Kidney (tissue), 14 donors: Measurements from ENCODE around the gene GPX2. TPM values are rescaled to one million over a fixed set of nuclear protein-coding genes. Genes with fewer than 3 reads are reported as not detected.

Experiments used
- DNase-seq, 5 donors: peaks; one replicate each; pipeline ENCODE4 v3.0.0-alpha.2; 2013 to 2020
- FAIRE-seq: peaks from 2 replicates; lab custom pipeline; 2012; peaks lifted over from hg19 to GRCh38; lab: Jason Lieb, UNC
- H3K27ac ChIP-seq, 2 donors: one replicate each; pipeline ENCODE4 v1.7.0; 2013; ENCODE audit warnings: low read depth in 2 of 2, low read length in 2 of 2, inconsistent platforms in 1 of 2
- H3K27me3 ChIP-seq: one replicate; pipeline ENCODE4 v1.7.1; 2013; ENCODE audit warnings: low read length, inconsistent platforms; ENCODE audit not compliant: control insufficient read depth, insufficient read depth
- H3K36me3 ChIP-seq, 3 donors: one replicate each; pipeline versions ENCODE4 v1.7.0 to v1.7.1; 2013; ENCODE audit warnings: low read length in 3 of 3, control low read depth in 1 of 3, inconsistent platforms in 1 of 3; ENCODE audit not compliant: insufficient read depth in 3 of 3, control insufficient read depth in 2 of 3
- H3K4me1 ChIP-seq, 3 donors: one replicate each; pipeline versions ENCODE4 v1.7.0 to v1.7.1; 2013; ENCODE audit warnings: low read length in 3 of 3, inconsistent platforms in 1 of 3, low read depth in 1 of 3; ENCODE audit not compliant: control insufficient read depth in 2 of 3, insufficient read depth in 2 of 3
- H3K4me3 ChIP-seq, 3 donors: one replicate each; pipeline versions ENCODE4 v1.7.0 to v1.8.1; 2013; ENCODE audit warnings: low read length in 3 of 3, control low read depth in 1 of 3, inconsistent platforms in 1 of 3
- H3K9ac ChIP-seq, 3 donors: one replicate each; pipeline versions ENCODE4 v1.7.0 to v1.7.1; 2013; ENCODE audit warnings: low read length in 3 of 3, control low read depth in 1 of 3, inconsistent platforms in 1 of 3
- H3K9me3 ChIP-seq, 3 donors: one replicate each; pipeline versions ENCODE4 v1.7.0 to v1.7.1; 2013; ENCODE audit warnings: low read length in 3 of 3, control low read depth in 1 of 3, inconsistent platforms in 1 of 3; ENCODE audit not compliant: control insufficient read depth in 2 of 3, insufficient read depth in 1 of 3
- CTCF ChIP-seq: IDR thresholded peaks from 3 replicates; pipeline ENCODE4 v1.5.1; 2012; ENCODE audit warnings: mild to moderate bottlenecking, moderate library complexity, borderline replicate concordance; ENCODE audit not compliant: insufficient read depth; ENCODE audit errors: extremely low read depth
- intact Hi-C: fragments of 100-400 bp; cut with DNase I; formaldehyde crosslinking; loops from one replicate; pipeline ENCODE4 v1.11.1; 2022
- polyA plus RNA-seq: library from polyadenylated mRNA; stranded (reverse); fragments of 350-450 nt; fragmentation: Illumina TruSeq; extraction: RNeasy Lipid Tissue Mini Kit (QIAGEN cat#74804); gene quantifications from one replicate; pipeline ENCODE4 v1.2.3, GENCODE V29; 2014; ENCODE audit warnings: low read depth, low replicate concordance; ENCODE audit not compliant: insufficient read depth
- total RNA-seq: library from RNA; stranded (reverse); fragmentation: NEBNext Ultra II Directional; extraction: Animal tissue kit (Norgen Biotek cat#: 25700); gene quantifications from one replicate; pipeline ENCODE4 v1.2.1, GENCODE V29; 2021
- donor health status: control.
- donor health status: control.
- donor health status: control.
- donor health status: control.
- donor health status: control.
- donor health status: DM: yes; HTN: yes; CAD: no.
- donor health status: Normal renal cell carcinoma (clear cell type).

Gene GPX2
- total and polyA plus RNA-seq, 2 donors from 2014 or later = 8.4 to 60.0 TPM

GRCh38 chr14:64923015-64923414 is 19.5 kb downstream of the GPX2 start:
- TF ChIP-seq CTCF = no peak

GRCh38 chr14:64920465-64920864 is 22.1 kb downstream of the GPX2 start:
- Histone ChIP-seq H3K27ac (no peak overlapping the region), H3K4me3 (no peak overlapping the region), H3K9me3 (no peaks in the 10 kb centered on the region), H3K36me3 (peaks cover 0 to 7% (median 6%) of the 10 kb centered on the region in 3 donors), H3K4me1 (peaks cover 0 to 10% (median 4%) of the 10 kb centered on the region in 3 donors), H3K9ac (no peak overlapping the region), H3K27me3 (no peaks in the 10 kb centered on the region)
- FAIRE-seq (no peak), DNase-seq (no peak)
- intact Hi-C loops = no loop called here
- TF ChIP-seq CTCF = no peak

More at GRCh38 chr14:64923015-64923414, 19.5 kb downstream of the GPX2 start:
- FAIRE-seq (no peak), DNase-seq (no peak)
- no peak overlapping the region for H3K4me3 ChIP-seq
- no peaks in the 10 kb centered on the region for H3K27me3 ChIP-seq
- peaks cover 0 to 4% (median 0%) of the 10 kb centered on the region in 3 donors for H3K4me1 ChIP-seq
- H3K9ac ChIP-seq = no peak overlapping the region
- no peak overlapping the region for H3K27ac ChIP-seq
- intact Hi-C loops = no loop called here
- peaks cover 0 to 22% (median 18%) of the 10 kb centered on the region in 3 donors for H3K36me3 ChIP-seq
- H3K9me3 ChIP-seq = no peaks in the 10 kb centered on the region

GRCh38 chr14:64919618-64920017 is 22.9 kb downstream of the GPX2 start:
- DNase-seq (no peak), FAIRE-seq (no peak)
- TF ChIP-seq CTCF = no peak
- Histone ChIP-seq H3K27me3 (no peaks in the 10 kb centered on the region), H3K4me1 (peaks cover 0 to 16% (median 9%) of the 10 kb centered on the region in 3 donors), H3K36me3 (peaks cover 0 to 3% (median under 1%) of the 10 kb centered on the region in 3 donors), H3K9ac (no peak overlapping the region), H3K27ac (no peak overlapping the region), H3K9me3 (no peaks in the 10 kb centered on the region), H3K4me3 (no peak overlapping the region)
- intact Hi-C loops = no loop called here

GRCh38 chr14:64919215-64919614 is 23.3 kb downstream of the GPX2 start:
- no peak for TF ChIP-seq CTCF
- no peak overlapping the region for H3K27ac ChIP-seq
- DNase-seq (no peak), FAIRE-seq (no peak)
- H3K4me1 ChIP-seq = peaks cover 0 to 16% (median 9%) of the 10 kb centered on the region in 3 donors
- no peaks in the 10 kb centered on the region for H3K27me3 ChIP-seq
- no peaks in the 10 kb centered on the region for H3K9me3 ChIP-seq
- intact Hi-C loops = no loop called here
- no peaks in the 10 kb centered on the region for H3K36me3 ChIP-seq
- H3K4me3 ChIP-seq = no peak overlapping the region
- no peak overlapping the region for H3K9ac ChIP-seq
